Measurements from ENCODE around the gene CSNK2A3.

The CSNK2A3 gene

GRCh38 chr11:11387622-11388305 is 34.7 kb upstream of the CSNK2A3 start:
- no peak overlapping the region for H3K4me2 ChIP-seq (ENCODE audit: low read length)
- no peak overlapping the region for H3K27ac ChIP-seq
- no peak overlapping the region for H3K4me3 ChIP-seq (ENCODE audit: low read depth, low read length)
- no peaks in the 10 kb centered on the region for H3K36me3 ChIP-seq (ENCODE audit: control insufficient read depth, insufficient read depth, low read length)
- no peaks in the 10 kb centered on the region for H3K27me3 ChIP-seq (ENCODE audit: control insufficient read depth, insufficient read depth, low read length)
- TF ChIP-seq CTCF (IDR thresholded peaks at IDR 0.05), result no peak
- H3K79me2 ChIP-seq, result no peaks in the 10 kb centered on the region
- no peaks in the 10 kb centered on the region for H3K9me3 ChIP-seq (ENCODE audit: control insufficient read depth, low read length)
- H2AFZ ChIP-seq, result no peak overlapping the region
- H3K9ac ChIP-seq, result no peak overlapping the region
- no peaks in the 10 kb centered on the region for H3K4me1 ChIP-seq

GRCh38 chr11:11387207-11387606 is 34.2 kb upstream of the CSNK2A3 start:
- Histone ChIP-seq H3K4me3 (ENCODE audit: low read depth, low read length) (no peak overlapping the region), H3K9ac (no peak overlapping the region), H3K9me3 (ENCODE audit: control insufficient read depth, low read length) (no peaks in the 10 kb centered on the region), H3K27me3 (ENCODE audit: control insufficient read depth, insufficient read depth, low read length) (no peaks in the 10 kb centered on the region), H3K36me3 (ENCODE audit: control insufficient read depth, insufficient read depth, low read length) (no peaks in the 10 kb centered on the region), H3K4me2 (ENCODE audit: low read length) (no peak overlapping the region), H2AFZ (no peak overlapping the region), H3K79me2 (no peaks in the 10 kb centered on the region), H3K4me1 (no peaks in the 10 kb centered on the region), H3K27ac (no peak overlapping the region)
- TF ChIP-seq CTCF (IDR thresholded peaks at IDR 0.05), result no peak

GRCh38 chr11:11384829-11385228 is 31.8 kb upstream of the CSNK2A3 start:
- H3K27me3 ChIP-seq (ENCODE audit: control insufficient read depth, insufficient read depth, low read length), result no peaks in the 10 kb centered on the region
- no peaks in the 10 kb centered on the region for H3K79me2 ChIP-seq
- H2AFZ ChIP-seq, result no peak overlapping the region
- H3K4me3 ChIP-seq (ENCODE audit: low read depth, low read length), result no peak overlapping the region
- no peak overlapping the region for H3K27ac ChIP-seq
- H3K4me2 ChIP-seq (ENCODE audit: low read length), result no peak overlapping the region
- H3K9ac ChIP-seq, result no peak overlapping the region
- TF ChIP-seq CTCF (IDR thresholded peaks at IDR 0.05), result no peak
- no peaks in the 10 kb centered on the region for H3K4me1 ChIP-seq
- H3K9me3 ChIP-seq (ENCODE audit: control insufficient read depth, low read length), result no peaks in the 10 kb centered on the region
- no peaks in the 10 kb centered on the region for H3K36me3 ChIP-seq (ENCODE audit: control insufficient read depth, insufficient read depth, low read length)

GRCh38 chr11:11383995-11384394 is 30.9 kb upstream of the CSNK2A3 start:
- no peaks in the 10 kb centered on the region for H3K36me3 ChIP-seq (ENCODE audit: control insufficient read depth, insufficient read depth, low read length)
- H3K9ac ChIP-seq, result no peak overlapping the region
- H3K79me2 ChIP-seq, result no peaks in the 10 kb centered on the region
- no peak overlapping the region for H3K4me2 ChIP-seq (ENCODE audit: low read length)
- H2AFZ ChIP-seq, result no peak overlapping the region
- no peak overlapping the region for H3K27ac ChIP-seq
- no peaks in the 10 kb centered on the region for H3K27me3 ChIP-seq (ENCODE audit: control insufficient read depth, insufficient read depth, low read length)
- no peak overlapping the region for H3K4me3 ChIP-seq (ENCODE audit: low read depth, low read length)
- H3K4me1 ChIP-seq, result no peaks in the 10 kb centered on the region
- H3K9me3 ChIP-seq (ENCODE audit: control insufficient read depth, low read length), result no peaks in the 10 kb centered on the region
- TF ChIP-seq CTCF (IDR thresholded peaks at IDR 0.05), result no peak

GRCh38 chr11:11382858-11383532 is 29.9 kb upstream of the CSNK2A3 start:
- Histone ChIP-seq H3K36me3 (ENCODE audit: control insufficient read depth, insufficient read depth, low read length) (no peaks in the 10 kb centered on the region), H3K4me1 (no peaks in the 10 kb centered on the region), H3K4me3 (ENCODE audit: low read depth, low read length) (no peak overlapping the region), H2AFZ (no peak overlapping the region), H3K79me2 (no peaks in the 10 kb centered on the region), H3K27ac (no peak overlapping the region), H3K9ac (no peak overlapping the region), H3K9me3 (ENCODE audit: control insufficient read depth, low read length) (no peaks in the 10 kb centered on the region), H3K4me2 (ENCODE audit: low read length) (no peak overlapping the region), H3K27me3 (ENCODE audit: control insufficient read depth, insufficient read depth, low read length) (no peaks in the 10 kb centered on the region)
- TF ChIP-seq CTCF (IDR thresholded peaks at IDR 0.05), result no peak

Measured in parathyroid adenoma (tissue), 2 donors.